HG03439 (cell line): ENCODE measurements around the gene AFM.
"Not testable (repeated sequence)": the region's sequence is repeated elsewhere in the genome, so short reads cannot be mapped to it uniquely, and the experiment has no call there.

Source experiments
- ATAC-seq: cut with Tn5 transposase; IDR thresholded peaks from one replicate; pipeline ENCODE4 v1.9.1; 2021; ENCODE audit warnings: mild to moderate bottlenecking, moderate library complexity; ENCODE audit not compliant: unreplicated experiment

The AFM gene

DNA sequence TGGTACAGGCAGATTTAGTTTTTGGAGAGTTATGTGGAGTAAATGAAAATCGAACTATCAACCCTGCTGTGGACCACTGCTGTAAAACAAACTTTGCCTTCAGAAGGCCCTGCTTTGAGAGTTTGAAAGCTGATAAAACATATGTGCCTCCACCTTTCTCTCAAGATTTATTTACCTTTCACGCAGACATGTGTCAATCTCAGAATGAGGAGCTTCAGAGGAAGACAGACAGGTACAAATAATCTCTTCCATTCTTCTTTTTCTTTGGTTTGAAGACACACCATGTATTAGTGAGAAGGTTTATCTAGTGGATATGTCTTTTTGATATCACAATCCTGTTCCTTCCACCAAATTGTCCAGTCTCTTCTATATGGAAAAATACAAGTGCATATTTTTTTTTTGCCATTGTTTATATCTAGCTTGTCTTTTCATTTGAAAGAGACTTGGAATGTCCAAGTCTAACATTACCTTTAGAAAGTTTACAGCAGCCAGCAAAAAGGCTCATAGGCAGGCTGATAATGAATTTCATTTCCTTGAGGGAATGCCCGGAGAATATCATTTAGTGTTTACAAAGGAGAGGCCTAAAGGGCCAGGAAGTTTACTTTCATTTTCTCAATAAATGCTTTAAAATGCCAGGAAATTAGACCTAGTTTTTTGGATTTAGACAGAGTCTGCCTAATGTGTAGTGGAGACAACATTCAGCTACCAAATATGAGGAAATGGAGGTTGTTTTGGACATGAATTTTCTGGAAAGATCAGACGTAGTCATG, 18.6 kb downstream of the AFM start:
- ATAC-seq: no peak

DNA sequence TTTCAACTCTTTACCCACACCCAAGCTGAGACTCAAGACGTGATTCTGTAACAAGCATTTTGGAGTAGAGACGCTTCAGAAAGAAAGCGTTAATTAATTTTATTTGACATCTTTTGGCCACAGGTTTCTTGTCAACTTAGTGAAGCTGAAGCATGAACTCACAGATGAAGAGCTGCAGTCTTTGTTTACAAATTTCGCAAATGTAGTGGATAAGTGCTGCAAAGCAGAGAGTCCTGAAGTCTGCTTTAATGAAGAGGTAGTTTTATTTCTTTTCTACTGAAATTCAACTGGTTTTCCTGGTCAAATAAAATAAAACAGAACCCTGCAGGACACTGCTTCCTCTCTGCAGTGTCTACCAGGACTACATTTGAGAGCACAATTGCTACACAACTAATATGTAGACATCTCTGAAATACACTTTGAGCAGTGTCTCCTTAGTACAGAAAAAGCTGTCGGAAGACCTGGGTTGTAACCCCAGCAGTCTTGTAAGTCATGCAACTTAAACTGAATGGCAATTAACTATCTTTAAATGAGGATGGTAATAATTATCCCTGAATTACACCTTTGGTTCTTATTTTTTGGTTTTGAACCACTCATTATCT, 20.2 kb downstream of the AFM start:
- ATAC-seq: no peak

DNA sequence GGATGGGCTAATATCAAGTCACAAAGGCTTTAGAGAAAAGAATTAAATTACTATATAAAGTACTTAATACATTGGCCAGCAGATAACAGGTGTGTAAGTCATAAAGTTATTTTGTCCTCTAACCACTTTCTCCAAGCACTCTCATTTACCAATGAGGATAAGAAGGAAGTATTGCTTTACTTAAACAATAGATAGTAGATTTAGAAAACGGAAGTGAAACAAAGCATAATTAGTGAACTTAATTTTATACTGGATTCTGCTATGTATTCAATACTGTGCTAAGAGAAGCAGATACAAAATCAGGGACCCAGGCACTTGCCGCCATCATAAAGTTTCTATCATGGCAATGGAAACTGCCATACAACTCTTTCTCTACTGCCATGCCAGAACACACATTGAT, 24.0 kb downstream of the AFM start:
- no peak for ATAC-seq

DNA sequence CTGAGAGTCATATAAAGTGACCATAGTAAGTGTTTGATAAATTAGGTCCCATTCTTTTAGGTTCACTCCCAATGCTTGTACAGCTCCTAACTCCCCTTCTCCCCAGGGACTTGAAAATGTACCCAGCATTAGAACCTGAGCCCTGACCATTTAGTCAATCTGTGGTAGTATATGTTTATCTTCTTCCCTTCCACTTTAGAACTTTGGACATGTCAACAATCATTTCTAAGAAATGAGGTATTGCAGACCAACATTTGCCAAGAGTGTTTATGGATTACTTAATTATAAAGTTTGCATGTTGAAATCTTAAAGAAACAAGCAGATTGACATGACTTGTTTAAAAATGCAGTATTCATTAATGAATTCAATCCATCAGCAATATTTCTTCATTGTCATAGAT, 26.0 kb downstream of the AFM start:
- ATAC-seq: no peak

DNA sequence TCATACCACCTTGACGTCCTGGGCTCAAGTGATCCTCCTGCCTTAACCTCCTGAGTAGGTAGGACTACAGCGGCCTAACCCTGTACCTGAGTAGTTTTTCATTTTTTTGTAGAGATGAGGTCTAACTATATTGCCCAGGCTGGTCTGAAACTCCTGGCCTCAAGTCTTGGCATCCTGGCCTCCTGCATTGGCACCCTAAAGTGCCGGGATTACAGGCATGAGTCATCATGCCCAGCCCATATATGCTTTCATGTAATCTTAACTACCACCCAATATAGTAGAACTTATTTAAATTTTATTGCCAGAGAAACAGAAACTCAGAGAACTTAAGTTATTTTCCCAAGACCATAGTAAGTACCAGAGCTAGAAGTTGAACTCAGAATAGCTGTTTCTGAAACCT, 27.1 kb downstream of the AFM start:
- no peak for ATAC-seq

DNA sequence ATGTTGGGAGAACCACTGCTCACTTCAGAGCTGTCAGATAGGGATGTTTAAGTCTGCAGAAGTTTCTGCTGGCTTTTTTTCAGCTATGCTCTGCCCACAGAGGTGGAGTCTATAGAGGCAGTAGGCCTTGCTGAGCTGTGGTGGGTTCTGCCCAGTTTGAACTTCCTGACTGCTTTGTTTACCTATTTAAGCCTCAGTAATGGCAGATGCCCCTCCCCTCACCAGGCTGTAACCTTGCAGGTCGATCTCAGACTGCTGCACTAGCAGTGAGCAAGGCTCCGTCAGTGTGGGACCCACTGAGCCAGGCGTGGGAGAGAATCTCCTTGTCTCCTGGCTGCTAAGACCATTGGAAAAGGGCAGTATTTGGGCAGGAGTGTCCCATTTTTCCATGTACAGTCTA, 36.8 kb downstream of the AFM start:
- ATAC-seq: no peak

DNA sequence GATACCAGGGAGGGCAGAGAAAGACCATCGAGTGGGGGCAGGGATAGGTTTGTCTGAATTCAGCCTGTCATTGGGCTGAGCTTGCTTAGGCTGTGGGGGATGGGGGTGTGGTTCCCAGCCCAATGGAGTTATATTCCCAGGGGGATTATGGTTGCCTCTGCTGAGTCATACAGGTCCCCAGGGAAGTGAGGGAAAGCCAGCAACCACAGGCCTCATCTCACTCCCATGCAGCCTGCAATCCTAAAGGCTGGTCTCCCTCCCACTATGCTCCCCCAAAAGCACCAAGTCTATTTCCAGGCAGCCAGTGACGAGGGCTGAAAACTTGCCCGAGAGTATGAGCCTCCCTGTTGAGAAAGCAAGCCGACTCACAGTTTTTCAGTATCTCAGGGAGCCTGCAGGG, 39.3 kb downstream of the AFM start:
- ATAC-seq: no peak

DNA sequence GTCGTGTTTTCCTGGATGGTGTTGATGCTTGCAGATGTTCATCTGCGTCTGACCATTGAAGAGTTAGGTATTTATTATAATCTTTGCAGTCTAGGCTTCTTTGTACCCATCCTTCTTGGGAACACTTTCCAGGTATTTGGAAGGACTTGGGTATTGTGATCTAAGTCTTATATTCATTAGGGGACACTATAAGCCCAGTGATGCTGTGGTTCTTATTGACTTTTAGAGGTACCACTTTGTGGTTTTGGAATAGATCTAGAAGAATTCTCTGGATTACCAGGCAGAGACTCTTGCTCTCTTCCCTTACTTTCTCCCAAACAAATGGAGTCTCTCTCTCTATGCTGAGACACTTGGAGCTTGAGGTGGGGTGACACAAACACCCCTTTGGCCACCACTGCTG, 41.6 kb downstream of the AFM start:
- no peak for ATAC-seq

DNA sequence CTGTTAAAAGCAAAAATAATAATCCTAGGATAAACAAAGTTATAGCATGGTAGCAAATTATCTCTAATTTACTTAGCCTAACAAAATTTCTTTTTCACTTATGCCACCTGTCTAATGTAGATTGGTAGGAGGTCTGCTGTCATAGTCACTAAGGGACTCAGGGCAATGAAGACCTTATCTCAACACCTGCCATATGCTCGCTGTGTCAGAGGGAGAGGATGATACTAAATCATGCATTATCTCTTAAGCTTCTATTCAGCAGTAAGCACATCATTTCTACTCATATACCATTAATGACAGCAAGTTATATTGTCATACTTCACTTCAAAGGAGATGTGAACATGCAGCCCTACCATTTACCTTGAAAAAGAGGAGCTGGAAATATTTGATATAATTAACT, 44.1 kb downstream of the AFM start:
- ATAC-seq: no peak

DNA sequence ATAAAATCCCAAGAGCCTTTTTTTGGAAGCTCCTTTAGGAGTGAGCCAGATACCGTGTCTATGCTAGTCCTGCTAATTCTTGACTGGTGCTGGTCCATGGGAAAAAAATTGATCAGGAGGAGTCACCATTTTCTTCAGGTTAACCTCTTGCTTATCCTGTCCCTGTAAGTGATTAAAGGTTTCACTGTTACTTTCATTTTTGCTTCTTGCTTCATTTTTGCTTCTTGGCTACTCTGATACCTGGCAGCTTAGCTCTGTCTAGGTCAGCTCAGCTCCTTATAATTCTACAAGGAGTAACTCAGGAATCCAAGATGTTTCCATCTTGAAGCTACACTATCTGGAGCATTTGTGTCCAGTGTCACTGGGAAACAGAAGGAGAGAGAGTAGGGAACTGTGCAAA, 45.7 kb downstream of the AFM start:
- peak; percentile 65 for ATAC-seq

DNA sequence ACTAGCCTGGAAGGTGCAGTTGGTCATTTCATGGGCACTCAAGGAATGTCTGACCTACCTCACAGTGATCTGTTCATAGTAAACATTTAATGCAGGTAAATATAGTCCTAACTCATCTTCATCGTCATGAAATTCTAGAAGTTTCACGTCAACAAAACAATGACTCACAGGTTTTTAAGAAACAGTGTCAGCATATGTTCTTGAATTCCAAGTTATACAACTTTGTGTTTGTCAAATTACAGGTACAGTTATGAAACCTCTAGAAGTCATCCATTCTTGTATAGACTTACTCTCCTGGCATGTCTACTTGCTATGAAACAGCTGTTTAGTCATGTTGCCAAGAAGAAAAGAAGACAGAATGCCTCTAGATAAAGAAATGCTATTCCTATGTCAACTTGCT, 46.6 kb downstream of the AFM start:
- ATAC-seq: no peak

DNA sequence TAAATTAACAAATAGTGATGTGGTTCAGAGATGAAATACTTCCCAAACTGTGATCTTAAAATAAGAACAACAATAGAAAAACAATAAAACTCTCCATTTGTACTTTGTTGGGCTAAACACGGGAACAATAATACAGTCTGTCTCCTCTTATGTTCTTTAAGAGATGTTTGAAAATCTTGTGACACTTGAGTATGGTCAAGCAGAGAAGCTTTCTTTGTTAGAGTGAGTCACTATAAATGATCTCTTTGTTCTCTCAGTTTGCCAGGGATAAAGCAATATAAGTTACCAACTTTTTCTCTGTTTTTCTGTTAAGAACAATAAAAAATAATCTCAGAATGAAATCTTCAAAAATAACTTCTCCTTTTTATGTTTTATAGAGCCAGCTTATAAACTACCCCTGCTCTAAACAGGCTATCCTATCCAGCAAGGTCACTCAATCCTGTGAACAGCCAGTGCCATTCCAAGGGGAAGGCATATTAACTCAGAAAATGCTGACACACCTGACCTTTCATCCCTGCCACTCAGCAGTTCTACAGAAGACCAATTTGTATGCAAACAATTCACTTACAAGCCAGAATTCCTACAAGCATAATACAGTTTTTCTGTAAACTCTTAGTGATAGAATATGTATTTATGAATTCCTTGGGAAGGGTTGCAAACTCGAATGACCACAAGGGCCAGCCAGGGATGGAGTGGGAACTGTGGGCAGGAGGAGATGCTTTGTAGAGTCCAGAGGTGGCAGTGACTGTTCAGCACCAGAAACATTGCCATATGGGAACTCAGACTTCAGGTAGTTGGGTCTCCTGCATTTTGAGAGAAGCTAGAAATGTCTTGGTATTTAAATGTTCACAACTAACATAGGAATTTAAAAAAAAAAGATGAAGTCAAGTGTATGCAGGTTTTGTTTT, 52.2 kb downstream of the AFM start:
- no peak for ATAC-seq

DNA sequence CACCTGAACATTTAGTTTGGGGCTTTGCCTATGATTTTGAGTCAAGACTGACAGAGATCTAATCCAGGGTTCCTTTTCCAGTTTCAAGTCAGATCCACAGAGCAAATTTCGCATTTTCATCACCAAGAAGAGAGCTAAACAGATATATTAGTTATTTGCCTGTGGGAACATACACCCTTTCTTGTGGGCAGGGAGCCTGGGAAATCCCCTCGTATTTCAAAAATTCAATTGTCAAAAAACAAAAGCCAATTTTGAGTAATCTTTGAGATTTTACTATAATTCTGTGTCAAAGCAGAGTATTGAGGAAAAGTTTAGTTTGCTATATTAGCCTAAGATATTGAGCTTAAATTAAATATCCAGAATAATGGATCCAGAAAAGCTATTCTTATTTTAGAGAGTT, 56.6 kb downstream of the AFM start:
- no peak for ATAC-seq

DNA sequence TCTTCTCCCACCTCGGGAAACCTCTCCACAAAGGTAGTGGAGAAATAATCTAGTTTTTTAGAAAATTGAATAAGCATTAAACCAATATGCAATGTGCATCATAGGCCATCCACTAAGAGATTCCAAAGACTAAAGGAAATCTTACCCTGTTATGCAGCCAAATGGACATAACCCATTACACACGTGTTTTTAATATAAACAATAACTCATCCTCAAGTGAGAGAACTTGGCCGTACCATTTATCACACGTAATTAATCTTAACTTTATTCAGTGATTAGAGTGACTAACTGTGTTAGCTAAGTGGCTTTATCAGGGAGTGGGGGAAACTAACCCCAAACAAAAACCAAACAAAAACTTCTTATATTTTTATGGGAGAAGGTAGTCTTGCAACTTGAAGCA, 57.8 kb downstream of the AFM start:
- no peak for ATAC-seq

DNA sequence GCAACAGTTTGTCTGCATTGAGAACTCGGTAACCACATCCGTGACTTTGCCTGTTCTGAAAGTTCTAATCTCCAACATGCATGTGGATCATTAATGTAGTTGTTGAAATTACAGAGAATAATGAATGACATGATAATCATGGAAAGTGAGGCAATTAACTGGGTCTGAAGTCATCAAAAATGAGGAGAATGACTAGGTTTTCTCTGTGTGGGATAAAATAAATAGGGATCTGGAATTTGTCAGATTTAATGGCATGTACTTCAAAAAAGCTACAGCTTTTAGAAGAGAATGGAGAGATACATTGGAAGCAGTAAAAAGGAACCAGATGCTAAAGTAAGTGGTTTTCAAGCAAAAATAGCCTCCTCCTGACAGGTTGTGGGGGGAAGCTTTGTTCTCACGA, 59.3 kb downstream of the AFM start:
- no peak for ATAC-seq

DNA sequence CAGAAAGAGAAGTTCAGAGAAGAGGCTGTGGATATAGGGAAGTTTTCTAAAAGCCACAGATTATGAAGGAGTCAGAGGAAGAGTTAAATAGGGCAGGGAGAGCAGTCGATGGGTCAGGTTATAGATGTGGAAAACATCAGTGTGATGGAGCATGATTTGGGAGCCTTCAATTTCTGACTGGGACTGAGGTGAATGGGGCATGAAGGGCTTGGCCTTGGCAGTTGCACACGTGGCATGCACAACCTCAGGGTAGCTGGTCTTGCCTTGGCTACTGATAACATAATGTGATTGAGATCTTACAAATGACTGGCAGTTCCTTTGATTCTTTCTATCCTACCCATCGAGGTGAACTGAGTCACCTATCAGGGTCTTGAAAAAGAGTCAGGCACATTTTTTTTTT, 59.7 kb downstream of the AFM start:
- ATAC-seq: no peak

DNA sequence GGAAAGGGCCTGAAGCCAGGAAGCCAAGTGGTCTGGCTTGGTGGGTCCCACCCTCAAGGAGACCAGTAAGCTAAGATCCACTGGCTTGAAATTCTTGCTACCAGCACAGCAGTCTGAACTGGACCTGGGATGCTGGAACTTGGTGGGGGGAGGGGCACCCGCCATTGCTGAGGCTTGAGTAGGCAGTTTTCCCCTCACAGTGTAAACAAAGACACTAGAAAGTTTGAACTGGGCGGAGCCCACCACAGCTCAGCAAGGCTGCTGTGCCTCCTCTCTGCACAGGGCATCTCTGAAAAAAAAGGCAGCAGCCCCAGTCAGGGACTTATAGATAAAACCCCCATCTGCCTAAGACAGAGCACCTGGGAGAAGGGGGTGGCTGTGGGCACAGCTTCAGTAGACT, 63.1 kb downstream of the AFM start:
- ATAC-seq: no peak

DNA sequence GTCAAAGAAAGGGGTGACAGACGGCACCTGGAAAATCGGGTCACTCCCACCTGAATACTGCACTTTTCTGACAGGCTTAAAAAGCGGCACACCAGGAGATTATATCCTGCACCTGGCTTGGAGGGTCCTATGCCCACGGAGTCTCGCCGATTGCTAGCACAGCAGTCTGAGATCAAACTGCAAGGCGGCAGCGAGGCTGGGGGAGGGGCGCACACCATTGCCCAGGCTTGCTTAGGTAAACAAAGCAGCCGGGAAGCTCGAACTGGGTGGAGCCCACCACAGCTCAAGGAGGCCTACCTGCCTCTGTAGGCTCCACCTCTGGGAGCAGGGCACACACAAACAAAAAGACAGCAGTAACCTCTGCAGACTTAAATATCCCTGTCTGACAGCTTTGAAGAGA, 69.3 kb downstream of the AFM start:
- not testable (repeated sequence) for ATAC-seq
